GM18508 (cell line): Measurements from ENCODE around the gene LRCH1.
A peak's percentile ranks its signal among the peaks of the same experiment; 100 is the strongest.

Source experiments
- ATAC-seq: cut with Tn5 transposase; IDR thresholded peaks from one replicate; pipeline ENCODE4 v1.9.1; 2021; ENCODE audit warnings: moderate number of reproducible peaks; ENCODE audit not compliant: insufficient read depth, unreplicated experiment

Gene LRCH1

GRCh38 chr13:46630431-46631178 is 77.6 kb downstream of the LRCH1 start:
- no peak for ATAC-seq

GRCh38 chr13:46631179-46631542 is 78.2 kb downstream of the LRCH1 start:
- ATAC-seq: no peak

GRCh38 chr13:46632176-46632575 is 79.2 kb downstream of the LRCH1 start:
- no peak for ATAC-seq

GRCh38 chr13:46633416-46633815 is 80.4 kb downstream of the LRCH1 start:
- no peak for ATAC-seq

- ATAC-seq: no peak
These were observed 83.5 kb downstream of the LRCH1 start for GRCh38 chr13:46636451-46636850.

- ATAC-seq: no peak
These were observed 84.2 kb downstream of the LRCH1 start for GRCh38 chr13:46637213-46637612.

- no peak for ATAC-seq
These were observed 85.3 kb downstream of the LRCH1 start for GRCh38 chr13:46638262-46638661.

GRCh38 chr13:46639033-46639981 is 86.3 kb downstream of the LRCH1 start:
- peak; percentile 86 for ATAC-seq

- no peak for ATAC-seq
These were observed 87.9 kb downstream of the LRCH1 start for GRCh38 chr13:46640843-46641242.

GRCh38 chr13:46641274-46642081 is 88.5 kb downstream of the LRCH1 start:
- ATAC-seq: no peak

GRCh38 chr13:46642254-46642653 is 89.3 kb downstream of the LRCH1 start:
- ATAC-seq: no peak

- no peak for ATAC-seq
These were observed 90.3 kb downstream of the LRCH1 start for GRCh38 chr13:46643165-46643777.

- ATAC-seq: no peak
These were observed 91.8 kb downstream of the LRCH1 start for GRCh38 chr13:46644816-46645215.

GRCh38 chr13:46647512-46648065 is 94.6 kb downstream of the LRCH1 start:
- no peak for ATAC-seq

GRCh38 chr13:46648166-46648607 is 95.2 kb downstream of the LRCH1 start:
- ATAC-seq: peak; percentile 62

- no peak for ATAC-seq
These were observed 96.8 kb downstream of the LRCH1 start for GRCh38 chr13:46649816-46650215.

GRCh38 chr13:46654951-46655350 is 102.0 kb downstream of the LRCH1 start:
- ATAC-seq: no peak

- ATAC-seq: no peak
These were observed 102.6 kb downstream of the LRCH1 start for GRCh38 chr13:46655377-46656180.

GRCh38 chr13:46656786-46657185 is 103.8 kb downstream of the LRCH1 start:
- peak; percentile 76 for ATAC-seq
